CD4-positive, alpha-beta T cell (primary cell): ENCODE results near the gene TOMM5. TPM values are rescaled to one million over a fixed set of nuclear protein-coding genes. Genes with fewer than 3 reads are reported as not detected.

Experiments used
- ATAC-seq: fragments of 200-7000 bp; cut with Tn5 transposase; one replicate; pipeline ENCODE4 v1.10.0; 2022; ENCODE audit warnings: mild to moderate bottlenecking; ENCODE audit not compliant: poor library complexity
- CTCF ChIA-PET: fragments of 350-600 bp; sonication (Branson Sonifier 250); formaldehyde crosslinking; loops from one replicate; lab custom pipeline; 2021; ENCODE audit warnings: antibody characterized with exemption, inconsistent platforms; lab: Charles Lee
- POLR2A ChIA-PET: fragments of 350-600 bp; sonication (Branson Sonifier 250); formaldehyde crosslinking; loops from one replicate; lab custom pipeline; 2021; ENCODE audit warnings: antibody characterized with exemption, inconsistent platforms; lab: Charles Lee
- DNase-seq, 14 experiments: peaks; one replicate each; pipeline ENCODE4 v3.0.0-alpha.2; 2013 to 2020; ENCODE audit warnings: mixed read lengths in 2 of 14
- H3K27ac ChIP-seq, 2 donors: one replicate each; pipeline versions ENCODE4 v1.5.1 to v1.7.0; 2013; ENCODE audit warnings: low read length in 2 of 2, low read depth in 1 of 2, mild to moderate bottlenecking in 1 of 2
- H3K27me3 ChIP-seq, 2 experiments: 1 replicate in 1 of 2; 2 replicates in 1 of 2; pipeline versions ENCODE4 v1.6.1 to v1.7.0; 2013; ENCODE audit warnings: low read length in 2 of 2, control low read depth in 1 of 2, mild to moderate bottlenecking in 1 of 2, moderate library complexity in 1 of 2; ENCODE audit not compliant: insufficient read depth in 2 of 2, control insufficient read depth in 1 of 2
- H3K36me3 ChIP-seq: one replicate; pipeline ENCODE4 v1.6.1; 2013; ENCODE audit warnings: low read length, control low read depth; ENCODE audit not compliant: insufficient read depth
- H3K4me1 ChIP-seq: one replicate; pipeline ENCODE4 v1.6.1; 2013; ENCODE audit warnings: low read length, control low read depth; ENCODE audit not compliant: insufficient read depth
- H3K4me3 ChIP-seq: one replicate; pipeline ENCODE4 v1.5.1; 2013; ENCODE audit warnings: mild to moderate bottlenecking, low read length, moderate library complexity
- H3K9me3 ChIP-seq, 2 experiments: 1 replicate in 1 of 2; 2 replicates in 1 of 2; pipeline versions ENCODE4 v1.6.1 to v1.7.0; 2013; ENCODE audit warnings: low read length in 2 of 2, mild to moderate bottlenecking in 2 of 2, control low read depth in 1 of 2, moderate library complexity in 1 of 2; ENCODE audit not compliant: control insufficient read depth in 1 of 2, insufficient read depth in 1 of 2
- H3K27ac Mint-ChIP-seq: one replicate; pipeline ENCODE4 v1.8.0; 2020; ENCODE audit warnings: mixed read lengths
- H3K27me3 Mint-ChIP-seq: one replicate; pipeline ENCODE4 v1.8.0; 2021; ENCODE audit warnings: mixed read lengths
- H3K36me3 Mint-ChIP-seq: one replicate; pipeline ENCODE4 v1.8.0; 2021; ENCODE audit warnings: low read depth, mixed read lengths
- H3K4me1 Mint-ChIP-seq: one replicate; pipeline ENCODE4 v1.8.0; 2021; ENCODE audit warnings: low read depth, mixed read lengths
- H3K4me3 Mint-ChIP-seq: one replicate; pipeline ENCODE4 v1.8.0; 2020; ENCODE audit warnings: mild to moderate bottlenecking, mixed read lengths
- H3K9me3 Mint-ChIP-seq: one replicate; pipeline ENCODE4 v1.8.0; 2020; ENCODE audit warnings: mixed read lengths
- CTCF ChIP-seq: fragments of 200-600 bp; IDR thresholded peaks from one replicate; pipeline ENCODE4 v1.8.0; 2022; ENCODE audit warnings: antibody characterized with exemption, mild to moderate bottlenecking
- intact Hi-C, 2 experiments: fragments of 100-400 bp; cut with DNase I in 1 of 2; cut with micrococcal nuclease in 1 of 2; formaldehyde crosslinking; loops; one replicate each; pipeline versions ENCODE4 v1.15.1 to v1.9.0; 2023 to 2025; cut with DNase I, micrococcal nuclease
- total RNA-seq, 174 experiments: library from RNA in 2 of 174; stranded (reverse) in 2 of 174; gene quantifications; one replicate each; pipeline ENCODE4 v1.2.3 and lab custom pipeline; 2021 to 2026

Gene TOMM5
- total RNA-seq, 2 experiments from 2014 or later: 31.4 to 35.3 TPM

DNA sequence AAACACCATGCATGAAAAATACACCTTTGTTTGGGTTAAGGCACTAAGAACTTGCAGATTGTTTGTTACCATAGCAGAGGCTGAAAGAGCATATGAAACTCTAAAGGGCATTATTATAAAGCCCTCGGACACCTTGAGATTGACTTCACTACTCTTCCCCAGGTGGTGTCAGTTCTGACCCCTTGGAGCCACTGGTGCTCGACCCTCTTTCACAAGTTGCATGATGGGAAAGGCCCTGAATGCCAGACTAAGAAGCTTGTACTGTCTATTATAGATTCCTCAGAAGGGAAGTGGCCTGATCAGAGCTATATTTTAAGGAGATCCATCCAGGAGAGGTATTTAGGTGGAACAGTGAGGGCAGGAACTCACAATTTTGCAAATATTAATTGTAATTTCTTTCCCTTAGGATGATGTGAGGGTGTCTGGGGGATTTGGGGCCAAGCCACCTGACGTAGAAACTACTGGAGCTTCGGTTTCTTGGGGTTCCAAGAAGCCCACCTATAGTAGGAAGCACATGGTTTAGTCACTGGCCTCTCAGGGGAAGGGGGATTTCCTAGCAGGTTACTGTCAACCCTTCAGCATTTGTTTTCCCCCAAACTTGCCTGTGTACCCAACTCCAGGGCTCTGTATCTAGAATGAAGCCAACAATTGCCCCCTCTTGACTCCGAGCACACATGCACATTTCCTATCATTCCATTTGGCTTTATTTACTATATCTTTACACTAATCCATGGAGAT is 32.4 kb downstream of the TOMM5 start:
- Mint-ChIP-seq H3K27me3 (no peaks in the 10 kb centered on the region), H3K4me3 (no peak overlapping the region), H3K27ac (no peak overlapping the region), H3K9me3 (no peaks in the 10 kb centered on the region), H3K4me1 (no peaks in the 10 kb centered on the region), H3K36me3 (peaks cover 9% of the 10 kb centered on the region)
- Histone ChIP-seq H3K27ac (no peak overlapping the region), H3K4me1 (no peaks in the 10 kb centered on the region), H3K4me3 (no peak overlapping the region), H3K27me3 (no peaks in the 10 kb centered on the region), H3K9me3 (peaks cover 0 to 9% of the 10 kb centered on the region in 2 experiments), H3K36me3 (no peaks in the 10 kb centered on the region)
- POLR2A ChIA-PET: no interaction called here
- CTCF ChIA-PET: no interaction called here
- TF ChIP-seq CTCF: no peak
- no peak for DNase-seq
- intact Hi-C loops: no loop called here
- no peak for ATAC-seq

DNA sequence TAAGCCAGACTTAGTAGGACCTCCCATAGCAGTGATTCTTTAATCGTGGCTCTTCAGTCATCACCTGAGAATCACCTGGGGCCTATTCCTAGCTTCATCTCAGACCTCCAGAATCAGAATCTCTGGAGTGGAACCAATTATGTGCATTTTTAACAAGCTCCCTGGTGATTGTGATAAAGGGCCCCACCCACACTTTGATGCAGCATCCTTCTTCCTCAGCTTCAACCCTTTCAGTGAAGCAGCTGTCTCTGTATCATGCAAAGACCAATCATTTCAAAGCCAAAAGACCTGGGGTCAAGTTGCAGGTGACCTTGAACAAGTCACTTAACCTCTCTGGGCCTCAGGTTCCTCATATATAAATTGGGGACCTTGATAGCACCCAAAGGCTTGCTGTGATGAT is 33.3 kb downstream of the TOMM5 start:
- H3K4me1 Mint-ChIP-seq: no peaks in the 10 kb centered on the region
- H3K27me3 ChIP-seq: no peaks in the 10 kb centered on the region
- no peak overlapping the region for H3K4me3 ChIP-seq
- no peak overlapping the region for H3K27ac Mint-ChIP-seq
- ChIA-PET CTCF (interaction anchor here (1.1 kb wide), 1 partner anchor 10 kb away, joined by 3 read pairs; no protein-coding TSS in a partner anchor), POLR2A (no interaction called here)
- H3K36me3 Mint-ChIP-seq: peaks cover 4% of the 10 kb centered on the region
- H3K4me1 ChIP-seq: no peaks in the 10 kb centered on the region
- intact Hi-C loops: no loop called here
- no peaks in the 10 kb centered on the region for H3K9me3 Mint-ChIP-seq
- no peaks in the 10 kb centered on the region for H3K27me3 Mint-ChIP-seq
- ATAC-seq (no peak), DNase-seq (no peak)
- H3K4me3 Mint-ChIP-seq: no peak overlapping the region
- no peak for TF ChIP-seq CTCF
- peaks cover 0 to 5% of the 10 kb centered on the region in 2 experiments for H3K9me3 ChIP-seq
- H3K36me3 ChIP-seq: no peaks in the 10 kb centered on the region
- H3K27ac ChIP-seq: no peak overlapping the region

DNA sequence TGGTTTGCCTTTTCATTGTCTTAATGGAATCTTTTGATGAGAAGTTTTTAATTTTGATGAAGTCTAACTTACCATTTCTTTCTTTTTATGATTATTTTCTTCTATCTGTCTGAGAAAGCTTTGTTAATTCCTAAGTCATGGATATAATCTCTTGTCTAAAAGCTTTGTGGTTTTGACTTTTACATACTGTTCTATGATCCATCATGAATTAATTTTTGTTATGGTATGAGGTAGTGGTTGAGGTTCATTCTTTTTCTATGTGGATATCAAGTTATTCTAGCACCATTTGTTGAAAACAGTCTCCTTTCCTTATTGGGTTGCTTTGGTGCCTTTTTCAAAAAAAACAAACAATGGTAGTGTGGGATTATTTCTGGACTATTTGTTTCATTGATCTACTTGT is 36.6 kb downstream of the TOMM5 start:
- Mint-ChIP-seq H3K36me3 (no peaks in the 10 kb centered on the region), H3K4me1 (no peaks in the 10 kb centered on the region), H3K27me3 (no peaks in the 10 kb centered on the region), H3K4me3 (no peak overlapping the region), H3K27ac (no peak overlapping the region), H3K9me3 (no peaks in the 10 kb centered on the region)
- TF ChIP-seq CTCF: no peak
- POLR2A ChIA-PET: no interaction called here
- no peak for DNase-seq
- ATAC-seq: no peak
- no peaks in the 10 kb centered on the region for H3K36me3 ChIP-seq
- H3K9me3 ChIP-seq: no peaks in the 10 kb centered on the region
- CTCF ChIA-PET: no interaction called here
- no peaks in the 10 kb centered on the region for H3K27me3 ChIP-seq
- no peak overlapping the region for H3K4me3 ChIP-seq
- intact Hi-C loops: no loop called here
- no peaks in the 10 kb centered on the region for H3K4me1 ChIP-seq
- no peak overlapping the region for H3K27ac ChIP-seq
